NCI-H128 (cell line): ENCODE measurements around the gene LHX6.

ENCODE experiments used
- DNase-seq: peaks from one replicate; lab custom pipeline; 2025; ENCODE audit not compliant: unreplicated experiment; lab: John Stamatoyannopoulos, UW

Gene LHX6

GRCh38 chr9:122192914-122193525 is 35.7 kb downstream of the LHX6 start:
- no peak for DNase-seq

- DNase-seq, result no peak
Observed at GRCh38 chr9:122192261-122192875, 36.4 kb downstream of the LHX6 start.

- DNase-seq, result no peak
Observed at GRCh38 chr9:122191584-122191983, 37.2 kb downstream of the LHX6 start.

- DNase-seq, result no peak
Observed at GRCh38 chr9:122190597-122191381, 38.0 kb downstream of the LHX6 start.

GRCh38 chr9:122188369-122188768 is 40.4 kb downstream of the LHX6 start:
- no peak for DNase-seq

- DNase-seq, result no peak
Observed at GRCh38 chr9:122186777-122187470, 41.8 kb downstream of the LHX6 start.

GRCh38 chr9:122186301-122186700 is 42.5 kb downstream of the LHX6 start:
- no peak for DNase-seq

GRCh38 chr9:122184551-122184950 is 44.2 kb downstream of the LHX6 start:
- DNase-seq, result no peak

GRCh38 chr9:122183501-122183900 is 45.3 kb downstream of the LHX6 start:
- no peak for DNase-seq

- no peak for DNase-seq
Observed at GRCh38 chr9:122180633-122181032, 48.1 kb downstream of the LHX6 start.

GRCh38 chr9:122179690-122180074 is 49.1 kb downstream of the LHX6 start:
- no peak for DNase-seq

GRCh38 chr9:122179054-122179689 is 49.6 kb downstream of the LHX6 start:
- DNase-seq, result no peak

GRCh38 chr9:122176916-122177315 is 51.8 kb downstream of the LHX6 start:
- no peak for DNase-seq

GRCh38 chr9:122173670-122174069 is 55.1 kb downstream of the LHX6 start:
- no peak for DNase-seq

GRCh38 chr9:122172131-122172530 is 56.6 kb downstream of the LHX6 start:
- DNase-seq, result no peak

GRCh38 chr9:122168356-122168755 is 60.4 kb downstream of the LHX6 start:
- DNase-seq, result no peak

- no peak for DNase-seq
Observed at GRCh38 chr9:122164286-122164685, 64.5 kb downstream of the LHX6 start.

- DNase-seq, result no peak
Observed at GRCh38 chr9:122162415-122162814, 66.3 kb downstream of the LHX6 start.

GRCh38 chr9:122159925-122160246 is 68.9 kb downstream of the LHX6 start:
- DNase-seq, result no peak

GRCh38 chr9:122159026-122159924 is 69.5 kb downstream of the LHX6 start, which contains the start of the genes MORN5 and NDUFA8:
TSS of gene MORN5 (plus strand) at chr9:122159908. CDS start at chr9:122159973, 65 bp downstream.
TSS of gene NDUFA8 (minus strand) at chr9:122159779. CDS start at chr9:122159677, 102 bp downstream.
- DNase-seq, result peak; percentile 96
